BLaER1 treated with 17β-estradiol and CSF1 and Interleukin-3, amounts not matched to agents 10 nM and 100 nM (cell line): Measurements from ENCODE around the gene RASAL1.

Experiments
- H3K27ac ChIP-seq, 11 experiments: shearing (Covaris generic); formaldehyde crosslinking; 2 replicates each; pipeline ENCODE4 v1.8.1; 2022
- H3K27me3 ChIP-seq, 11 experiments: shearing (Covaris generic); formaldehyde crosslinking; 2 replicates each; pipeline ENCODE4 v1.8.1; 2022
- H3K36me3 ChIP-seq, 11 experiments: shearing (Covaris generic); formaldehyde crosslinking; 2 replicates each; pipeline ENCODE4 v1.8.1; 2022
- H3K4me1 ChIP-seq, 10 experiments: shearing (Covaris generic); formaldehyde crosslinking; 2 replicates each; pipeline ENCODE4 v1.8.1; 2022
- H3K4me2 ChIP-seq, 11 experiments: shearing (Covaris generic); formaldehyde crosslinking; 2 replicates each; pipeline ENCODE4 v1.8.1; 2022
- H3K4me3 ChIP-seq, 10 experiments: shearing (Covaris generic); formaldehyde crosslinking; 2 replicates each; pipeline ENCODE4 v1.8.1; 2022
- H3K9ac ChIP-seq, 11 experiments: shearing (Covaris generic); formaldehyde crosslinking; 2 replicates each; pipeline ENCODE4 v1.8.1; 2022
- H3K9me3 ChIP-seq, 11 experiments: shearing (Covaris generic); formaldehyde crosslinking; replicated peaks in 1 of 11; 2 replicates each; pipeline ENCODE4 v1.8.1; 2022
- H4K20me1 ChIP-seq, 11 experiments: shearing (Covaris generic); formaldehyde crosslinking; 2 replicates each; pipeline ENCODE4 v1.8.1; 2022
- Cebpa-rat ChIP-seq, 11 experiments: shearing (Covaris generic); IDR thresholded peaks; 2 replicates each; pipeline ENCODE4 v1.8.1; 2022

Gene RASAL1

DNA sequence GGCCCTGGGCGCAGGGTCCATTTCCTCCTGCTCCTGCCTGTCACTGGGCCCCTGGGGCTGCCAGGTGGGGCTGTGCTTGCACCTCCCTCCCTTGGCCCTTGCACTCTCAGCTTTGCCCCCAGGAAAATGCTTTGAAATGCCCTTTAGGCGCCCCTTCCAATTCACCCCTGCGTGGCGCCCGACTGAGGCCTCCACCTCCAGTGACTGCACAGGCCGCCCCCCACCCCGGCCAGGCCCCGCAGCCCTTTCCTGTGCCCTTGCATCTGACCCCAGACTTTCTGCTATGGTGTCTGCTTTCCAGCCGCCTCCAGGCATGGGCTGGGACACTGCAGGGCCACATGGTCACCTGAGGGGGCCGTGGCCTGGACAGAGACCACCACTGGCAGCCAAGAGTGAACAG, 32.3 kb upstream of the RASAL1 start:
- H3K36me3 ChIP-seq, result peaks cover 90 to 100% (median 100%) of the 10 kb centered on the region in 11 experiments
- peaks cover 30 to 83% (median 54%) of the 10 kb centered on the region in 10 experiments for H3K4me1 ChIP-seq
- no peaks in the 10 kb centered on the region for H3K9me3 ChIP-seq
- H3K27ac ChIP-seq, result peak overlapping the region in 6 of 11 experiments; percentile 7 to 92 (median 38); a peak in 7 of 22 replicates
- peak overlapping the region in 4 of 11 experiments; percentile 3 to 33 (median 8); a peak in 4 of 22 replicates for H3K9ac ChIP-seq
- no peak overlapping the region for H3K4me3 ChIP-seq
- TF ChIP-seq Cebpa-rat (IDR thresholded peaks at IDR 0.05), result no peak
- no peaks in the 10 kb centered on the region for H3K27me3 ChIP-seq
- H3K4me2 ChIP-seq, result 0 out of 22 replicates have a peak overlapping the region, but pooled peaks of 1 of the 11 experiments have one; percentile 2
- H4K20me1 ChIP-seq, result peaks cover 0 to 54% (median 31%) of the 10 kb centered on the region in 11 experiments; a peak in 15 of 22 replicates

DNA sequence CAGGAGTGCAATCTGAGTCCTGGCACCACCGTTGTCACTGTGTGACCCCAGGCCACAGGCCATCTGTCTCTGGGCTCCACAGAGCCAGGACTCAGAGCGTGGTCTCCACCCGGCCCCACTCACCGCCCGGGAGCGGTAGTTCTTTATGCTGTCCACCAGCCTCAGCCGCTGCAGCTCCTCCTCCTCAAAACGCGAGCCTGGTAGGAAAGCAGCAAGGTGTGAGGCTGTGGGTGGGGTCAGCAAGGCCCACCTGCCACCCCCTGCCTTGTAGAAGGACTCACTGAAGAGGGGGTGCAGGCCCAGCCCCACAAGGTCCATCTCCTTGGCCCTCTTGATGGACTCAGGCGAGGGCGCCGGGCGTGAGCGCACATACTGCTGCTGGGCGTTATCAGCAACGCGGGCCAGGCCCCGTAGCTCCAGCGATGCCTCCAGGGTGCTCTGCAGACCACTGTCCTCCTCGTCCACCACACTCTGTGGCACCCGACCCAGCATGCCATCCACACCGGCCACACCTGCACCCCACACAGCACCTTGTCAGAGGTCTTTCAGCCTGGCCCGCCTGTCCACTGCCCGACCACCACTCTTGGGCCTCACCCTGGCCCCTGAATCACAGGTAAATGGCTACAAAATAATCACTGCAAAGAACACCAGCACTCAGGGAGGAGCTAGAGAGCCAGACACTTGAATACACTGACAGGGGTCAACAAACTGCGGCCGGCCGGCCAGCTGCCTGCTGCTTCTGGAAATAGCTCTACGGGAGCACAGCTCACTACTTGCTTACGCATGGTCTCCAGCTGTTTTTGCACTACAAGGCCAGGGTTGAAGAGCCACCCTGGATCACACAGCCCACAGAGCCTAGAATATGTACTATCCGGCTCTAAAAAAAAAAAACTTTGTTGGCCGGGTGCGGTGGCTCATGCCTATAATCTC, 30.2 kb upstream of the RASAL1 start:
- no peak overlapping the region for H3K4me3 ChIP-seq
- peaks cover 83 to 87% (median 86%) of the 10 kb centered on the region in 11 experiments for H3K36me3 ChIP-seq
- peak overlapping the region in 1 of 11 experiments; percentile 0; a peak in 1 of 22 replicates for H3K4me2 ChIP-seq
- H3K9ac ChIP-seq, result no peak overlapping the region
- H3K27me3 ChIP-seq, result no peaks in the 10 kb centered on the region
- no peak for TF ChIP-seq Cebpa-rat (IDR thresholded peaks at IDR 0.05)
- peaks cover 21 to 78% (median 50%) of the 10 kb centered on the region in 10 experiments for H3K4me1 ChIP-seq
- H3K27ac ChIP-seq, result peak overlapping the region in 1 of 11 experiments; percentile 22; a peak in 1 of 22 replicates
- H3K9me3 ChIP-seq, result no peaks in the 10 kb centered on the region
- peaks cover 0 to 71% (median 42%) of the 10 kb centered on the region in 11 experiments; a peak in 20 of 22 replicates for H4K20me1 ChIP-seq

DNA sequence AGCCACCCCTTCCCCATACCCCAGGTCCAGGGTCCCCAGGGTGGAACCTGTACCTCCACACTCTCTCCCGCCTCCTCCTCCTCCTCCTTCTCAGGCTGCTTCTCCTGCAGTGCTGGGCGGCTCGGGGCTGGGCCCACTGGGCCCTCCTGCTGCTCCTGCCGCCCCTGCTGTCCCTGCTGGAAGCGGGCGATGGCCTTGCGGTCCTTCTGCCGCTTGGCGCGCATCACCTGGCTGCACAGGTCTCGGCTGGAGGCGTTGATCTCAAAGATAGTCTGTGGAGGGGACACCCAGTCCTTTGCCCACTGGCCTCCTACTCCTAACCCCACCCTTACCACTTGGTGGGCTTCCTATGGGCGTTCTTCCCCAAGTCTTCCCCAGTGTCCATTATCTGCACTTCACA, 28.5 kb upstream of the RASAL1 start:
- peak overlapping the region in 4 of 11 experiments; percentile 18 to 77 (median 66); a peak in 7 of 22 replicates for H3K27ac ChIP-seq
- H3K36me3 ChIP-seq, result peaks cover 83 to 87% (median 85%) of the 10 kb centered on the region in 11 experiments

DNA sequence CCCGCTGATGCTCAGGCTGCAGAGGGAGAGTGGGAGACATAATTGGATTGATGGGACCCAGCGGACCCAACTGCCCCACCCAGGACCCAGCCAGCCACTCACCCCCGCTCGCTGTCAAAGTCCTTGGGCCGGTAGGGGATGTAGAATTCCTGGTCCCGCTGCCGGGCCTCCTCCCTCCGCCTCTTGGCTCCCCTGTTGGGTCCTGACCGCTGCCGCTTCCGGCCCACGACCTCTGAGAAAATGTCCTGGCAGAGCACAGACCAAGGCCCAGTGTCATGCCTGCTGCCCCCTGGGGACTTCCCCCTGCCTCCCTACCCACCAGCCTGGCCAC, 27.4 kb upstream of the RASAL1 start:
- Histone ChIP-seq H3K4me1 (peaks cover 20 to 78% (median 59%) of the 10 kb centered on the region in 10 experiments), H3K27ac (peak overlapping the region in 8 of 11 experiments; percentile 35 to 77 (median 63); a peak in 12 of 22 replicates), H3K4me2 (peak overlapping the region; percentile 61 to 92 (median 84); a peak in 18 of 22 replicates), H3K36me3 (peaks cover 83 to 87% (median 85%) of the 10 kb centered on the region in 11 experiments), H3K27me3 (peaks cover 0 to 5% (median 1%) of the 10 kb centered on the region in 11 experiments; a peak in 10 of 22 replicates), H4K20me1 (peaks cover 0 to 96% (median 67%) of the 10 kb centered on the region in 11 experiments; a peak in 20 of 22 replicates), H3K9ac (peak overlapping the region in 8 of 11 experiments; percentile 34 to 71 (median 56); a peak in 14 of 22 replicates), H3K9me3 (no peaks in the 10 kb centered on the region), H3K4me3 (no peak overlapping the region; a peak in 1 of 20 replicates)
- no peak for TF ChIP-seq Cebpa-rat (IDR thresholded peaks at IDR 0.05)

More for the DNA sequence above, 28.5 kb upstream of the RASAL1 start:
- Histone ChIP-seq H3K27me3 (no peaks in the 10 kb centered on the region), H3K4me2 (peak overlapping the region in 7 of 11 experiments; percentile 77 to 92 (median 88); a peak in 8 of 22 replicates), H3K4me1 (peaks cover 20 to 78% (median 53%) of the 10 kb centered on the region in 10 experiments), H3K4me3 (no peak overlapping the region), H3K9ac (peak overlapping the region in 6 of 11 experiments; percentile 33 to 71 (median 50); a peak in 5 of 22 replicates), H3K9me3 (no peaks in the 10 kb centered on the region), H4K20me1 (peaks cover 0 to 89% (median 59%) of the 10 kb centered on the region in 11 experiments; a peak in 20 of 22 replicates)
- no peak for TF ChIP-seq Cebpa-rat (IDR thresholded peaks at IDR 0.05)

DNA sequence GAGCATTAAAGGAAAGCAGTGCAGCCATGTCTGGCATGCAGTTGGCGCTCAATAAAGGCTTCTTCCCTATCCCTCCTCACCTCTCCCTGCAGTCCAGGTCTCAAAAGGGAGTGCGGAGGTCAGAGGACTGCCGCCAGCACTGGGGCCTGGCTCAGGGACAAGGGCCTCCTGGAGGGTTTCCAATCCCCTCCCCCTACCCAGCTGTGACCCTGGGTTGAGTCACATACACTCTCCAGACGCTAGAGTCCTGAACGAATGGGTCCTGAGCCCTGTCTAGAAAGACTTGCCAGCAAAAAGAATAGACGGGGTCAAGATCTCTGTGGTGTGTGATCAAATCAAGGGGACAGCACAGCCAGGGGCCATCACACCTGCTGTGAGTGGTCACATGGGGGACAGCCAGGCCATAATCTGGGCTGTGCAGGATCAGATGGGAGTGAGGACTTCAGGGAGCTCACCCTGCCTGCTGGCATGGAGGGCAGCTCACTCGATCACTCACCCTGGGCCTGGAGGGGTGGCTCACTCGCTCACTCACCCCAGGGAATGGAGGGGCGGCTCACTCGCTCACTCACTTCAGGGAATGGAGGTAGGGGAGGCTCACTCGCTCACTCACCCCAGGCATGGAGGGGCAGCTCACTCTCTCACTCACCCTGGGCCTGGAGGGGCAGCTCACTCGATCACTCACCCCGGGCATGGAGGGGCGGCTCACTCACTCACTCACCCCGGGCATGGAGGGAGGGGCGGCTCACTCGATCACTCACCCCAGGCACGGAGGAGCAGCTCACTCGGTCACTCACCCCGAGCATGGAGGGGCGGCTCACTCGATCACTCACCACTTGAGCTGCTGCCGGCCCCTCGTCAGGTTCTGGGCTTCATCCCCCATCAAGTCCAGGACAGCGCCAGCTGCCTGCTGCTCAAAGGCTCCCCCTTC, 26.8 kb upstream of the RASAL1 start:
- H3K9me3 ChIP-seq, result no peaks in the 10 kb centered on the region
- H3K27me3 ChIP-seq, result peaks cover 2 to 11% (median 8%) of the 10 kb centered on the region in 11 experiments; a peak in 18 of 22 replicates
- peaks cover 83 to 87% (median 85%) of the 10 kb centered on the region in 11 experiments for H3K36me3 ChIP-seq
- TF ChIP-seq Cebpa-rat (IDR thresholded peaks at IDR 0.05), result no peak
- H4K20me1 ChIP-seq, result peaks cover 0 to 96% (median 68%) of the 10 kb centered on the region in 11 experiments; a peak in 20 of 22 replicates
- H3K4me2 ChIP-seq, result peak overlapping the region; percentile 61 to 92 (median 84)
- H3K4me1 ChIP-seq, result peaks cover 20 to 78% (median 64%) of the 10 kb centered on the region in 10 experiments
- peak overlapping the region in 9 of 11 experiments; percentile 35 to 77 (median 58); a peak in 17 of 22 replicates for H3K27ac ChIP-seq
- peak overlapping the region in 4 of 10 experiments; percentile 10 to 40 (median 36); a peak in 7 of 20 replicates for H3K4me3 ChIP-seq
- peak overlapping the region in 9 of 11 experiments; percentile 34 to 71 (median 52); a peak in 15 of 22 replicates for H3K9ac ChIP-seq

DNA sequence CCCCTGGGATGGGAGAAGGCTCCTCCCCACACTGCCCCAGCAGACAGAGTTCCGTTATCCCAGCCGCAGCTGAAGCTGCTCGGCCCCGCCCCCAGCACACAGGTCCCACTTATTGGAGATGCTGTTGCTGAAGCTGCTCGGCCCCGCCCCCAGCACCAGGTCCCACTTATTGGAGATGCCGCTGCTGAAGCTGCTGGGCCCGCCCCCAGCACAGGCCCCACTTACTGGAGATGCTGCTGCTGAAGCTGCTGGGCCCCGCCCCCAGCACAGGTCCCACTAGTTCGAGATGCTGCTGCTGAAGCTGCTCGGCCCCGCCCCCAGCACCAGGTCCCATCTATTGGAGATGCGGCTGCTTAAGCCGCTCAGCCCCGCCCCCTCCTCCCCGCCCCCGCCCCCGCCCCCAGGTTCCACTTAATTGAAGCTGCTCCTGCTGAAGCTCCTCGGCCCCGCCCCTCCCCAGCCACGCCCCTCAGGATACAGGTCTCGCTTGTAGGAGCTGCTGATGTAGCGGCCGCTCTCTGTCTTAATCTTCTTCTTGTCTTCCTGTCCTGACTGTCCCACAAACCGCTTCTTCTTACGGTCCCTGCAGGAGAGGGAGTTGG, 26.0 kb upstream of the RASAL1 start:
- peaks cover 11 to 19% (median 16%) of the 10 kb centered on the region in 11 experiments for H3K27me3 ChIP-seq
- H3K27ac ChIP-seq, result peak overlapping the region in 9 of 11 experiments; percentile 35 to 77 (median 69); a peak in 17 of 22 replicates
- TF ChIP-seq Cebpa-rat (IDR thresholded peaks at IDR 0.05), result no peak
- peak overlapping the region; percentile 61 to 94 (median 84) for H3K4me2 ChIP-seq
- H3K9me3 ChIP-seq, result no peaks in the 10 kb centered on the region
- H3K4me1 ChIP-seq, result peaks cover 20 to 82% (median 65%) of the 10 kb centered on the region in 10 experiments
- H3K9ac ChIP-seq, result peak overlapping the region in 8 of 11 experiments; percentile 48 to 74 (median 64); a peak in 16 of 22 replicates
- peaks cover 0 to 96% (median 73%) of the 10 kb centered on the region in 11 experiments; a peak in 20 of 22 replicates for H4K20me1 ChIP-seq
- H3K4me3 ChIP-seq, result peak overlapping the region in 8 of 10 experiments; percentile 35 to 64 (median 54); a peak in 14 of 20 replicates
- H3K36me3 ChIP-seq, result peaks cover 78 to 87% (median 83%) of the 10 kb centered on the region in 11 experiments

DNA sequence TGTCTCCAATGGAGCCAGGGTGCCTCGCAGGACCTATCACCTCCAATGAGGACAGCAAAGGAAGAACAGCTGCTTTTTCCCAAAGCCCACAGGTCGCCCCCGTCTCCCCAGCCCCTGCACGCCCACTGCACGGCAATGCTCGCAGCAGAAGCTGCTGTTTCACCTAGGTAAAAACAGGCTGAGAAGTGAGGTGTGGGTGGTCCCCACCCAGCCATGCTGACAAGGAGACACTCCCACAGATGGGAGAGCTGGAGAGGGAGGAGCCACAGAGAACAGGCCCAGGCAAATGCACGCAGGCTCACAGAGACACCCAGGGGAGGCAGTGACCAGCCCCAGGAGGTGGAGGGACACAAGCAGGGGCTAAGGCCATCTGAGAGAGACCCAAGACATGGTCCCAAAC, 24.4 kb upstream of the RASAL1 start:
- Histone ChIP-seq H3K4me1 (peaks cover 31 to 88% (median 78%) of the 10 kb centered on the region in 10 experiments), H3K36me3 (peaks cover 62 to 75% (median 69%) of the 10 kb centered on the region in 11 experiments)

More for the DNA sequence above, 24.4 kb upstream of the RASAL1 start:
- peak overlapping the region; percentile 3 to 94 (median 82); a peak in 18 of 22 replicates for H3K4me2 ChIP-seq
- no peak for TF ChIP-seq Cebpa-rat (IDR thresholded peaks at IDR 0.05)
- peak overlapping the region in 8 of 11 experiments; percentile 1 to 76 (median 52); a peak in 11 of 22 replicates for H3K27ac ChIP-seq
- peak overlapping the region in 6 of 10 experiments; percentile 9 to 64 (median 52); a peak in 7 of 20 replicates for H3K4me3 ChIP-seq
- peak overlapping the region in 9 of 11 experiments; percentile 7 to 74 (median 60); a peak in 13 of 22 replicates for H3K9ac ChIP-seq
- H4K20me1 ChIP-seq, result peaks cover 0 to 96% (median 78%) of the 10 kb centered on the region in 11 experiments; a peak in 20 of 22 replicates
- H3K9me3 ChIP-seq, result no peaks in the 10 kb centered on the region
- peaks cover 26 to 35% (median 32%) of the 10 kb centered on the region in 11 experiments for H3K27me3 ChIP-seq
